Right lobe of liver (tissue), 4 donors: ENCODE results near the gene CAPZB.

Experiments used
- POLR2A ChIP-seq: fragments of 450-650 bp; IDR thresholded peaks from one replicate; pipeline ENCODE4 v1.6.1; 2017; ENCODE audit warnings: antibody characterized with exemption, mild to moderate bottlenecking
- TF ChIP-seq, protein P1 (sequence below), 4 donors: fragments of 200-600 bp in 3 of 4; fragments of 450-650 bp in 1 of 4; IDR thresholded peaks; one replicate each; pipeline versions ENCODE4 v1.5.1 to v1.8.0; 2016 to 2022; ENCODE audit warnings: antibody characterized with exemption in 4 of 4, mild to moderate bottlenecking in 2 of 4
- donor health status: DM: no; HTN: no; CAD: no.
- donor health status: DM: no; HTN: no; CAD: no.
- donor health status: DM: no; HTN: yes; CAD: no.

DNA sequence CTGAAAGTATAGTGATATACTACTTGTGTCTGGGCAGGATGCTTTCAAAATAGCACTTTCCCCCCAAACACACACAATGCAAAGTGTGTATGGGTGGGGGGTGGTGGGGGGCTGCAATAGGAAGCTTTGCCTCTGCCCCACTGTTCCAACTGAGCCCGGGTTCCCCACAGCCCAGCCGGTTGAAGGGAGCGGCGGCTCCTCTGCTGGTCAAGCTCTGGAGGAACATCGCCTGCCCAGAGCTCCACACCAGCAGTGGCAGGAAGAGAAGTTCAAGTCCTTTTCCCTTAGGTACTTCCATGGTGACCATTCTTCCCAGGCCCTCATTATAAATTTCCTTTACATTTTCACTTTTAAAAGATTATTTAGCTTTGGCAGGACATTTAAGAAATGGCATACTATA lies 74.9 kb downstream of the CAPZB start:
- TF ChIP-seq, protein P1, sequence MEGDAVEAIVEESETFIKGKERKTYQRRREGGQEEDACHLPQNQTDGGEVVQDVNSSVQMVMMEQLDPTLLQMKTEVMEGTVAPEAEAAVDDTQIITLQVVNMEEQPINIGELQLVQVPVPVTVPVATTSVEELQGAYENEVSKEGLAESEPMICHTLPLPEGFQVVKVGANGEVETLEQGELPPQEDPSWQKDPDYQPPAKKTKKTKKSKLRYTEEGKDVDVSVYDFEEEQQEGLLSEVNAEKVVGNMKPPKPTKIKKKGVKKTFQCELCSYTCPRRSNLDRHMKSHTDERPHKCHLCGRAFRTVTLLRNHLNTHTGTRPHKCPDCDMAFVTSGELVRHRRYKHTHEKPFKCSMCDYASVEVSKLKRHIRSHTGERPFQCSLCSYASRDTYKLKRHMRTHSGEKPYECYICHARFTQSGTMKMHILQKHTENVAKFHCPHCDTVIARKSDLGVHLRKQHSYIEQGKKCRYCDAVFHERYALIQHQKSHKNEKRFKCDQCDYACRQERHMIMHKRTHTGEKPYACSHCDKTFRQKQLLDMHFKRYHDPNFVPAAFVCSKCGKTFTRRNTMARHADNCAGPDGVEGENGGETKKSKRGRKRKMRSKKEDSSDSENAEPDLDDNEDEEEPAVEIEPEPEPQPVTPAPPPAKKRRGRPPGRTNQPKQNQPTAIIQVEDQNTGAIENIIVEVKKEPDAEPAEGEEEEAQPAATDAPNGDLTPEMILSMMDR (IDR thresholded peaks at IDR 0.05), result no peak
- TF ChIP-seq POLR2A, result no peak
